Peyer's patch (tissue), 4 donors: Measurements from ENCODE around the gene PRR5. TPM values are rescaled to one million over a fixed set of nuclear protein-coding genes. Genes with fewer than 3 reads are reported as not detected.

Source experiments
- DNase-seq, 3 donors: peaks; one replicate each; pipeline ENCODE4 v3.0.0-alpha.2; 2017 to 2019
- H3K27ac ChIP-seq, 4 donors: fragments of 200-600 bp; sonication (generic); one replicate each; pipeline ENCODE4 v1.5.1; 2016 to 2019
- H3K27me3 ChIP-seq, 2 donors: fragments of 200-600 bp; sonication (generic); one replicate each; pipeline ENCODE4 v1.5.1; 2019
- H3K36me3 ChIP-seq, 3 donors: fragments of 200-600 bp; sonication (generic); one replicate each; pipeline ENCODE4 v1.5.1; 2016 to 2019
- H3K4me1 ChIP-seq, 4 donors: fragments of 200-600 bp; sonication (generic); one replicate each; pipeline ENCODE4 v1.5.1; 2016 to 2019
- H3K4me3 ChIP-seq, 4 donors: fragments of 200-600 bp; sonication (generic); 1 replicate in 3 of 4; 2 replicates in 1 of 4; pipeline ENCODE4 v1.5.1; 2016 to 2019; ENCODE audit warnings: mild to moderate bottlenecking in 1 of 4
- H3K9me3 ChIP-seq, 4 donors: fragments of 200-600 bp; sonication (generic); one replicate each; pipeline ENCODE4 v1.5.1; 2016 to 2019; ENCODE audit warnings: mild to moderate bottlenecking in 1 of 4
- CTCF ChIP-seq, 6 experiments: fragments of 450-650 bp in 4 of 6; fragments of 200-600 bp in 2 of 6; sonication (generic) in 1 of 6; IDR thresholded peaks; one replicate each; pipeline ENCODE4 v1.5.1; 2017 to 2019; ENCODE audit warnings: antibody characterized with exemption in 6 of 6, mild to moderate bottlenecking in 3 of 6, moderate library complexity in 1 of 6
- POLR2A ChIP-seq, 2 donors: fragments of 450-650 bp; IDR thresholded peaks; one replicate each; pipeline ENCODE4 v1.5.1; 2017; ENCODE audit warnings: antibody characterized with exemption in 2 of 2, mild to moderate bottlenecking in 2 of 2, moderate library complexity in 2 of 2
- total RNA-seq, 4 donors: library from RNA; depleted of rRNA; stranded (reverse); fragments of >200 nt; gene quantifications; one replicate each; pipeline ENCODE4 v1.1.0, GENCODE V29; 2016

Gene PRR5
- total RNA-seq, 4 donors from 2014 or later, result 20.6 to 84.3 (median 51.0) TPM

- Histone ChIP-seq H3K27ac (no peak overlapping the region), H3K9me3 (no peaks in the 10 kb centered on the region), H3K27me3 (no peaks in the 10 kb centered on the region), H3K4me3 (no peak overlapping the region), H3K4me1 (peaks cover 0 to 26% (median 0%) of the 10 kb centered on the region in 4 donors), H3K36me3 (peaks cover 0 to 36% (median 0%) of the 10 kb centered on the region in 3 donors)
- no peak for DNase-seq
- TF ChIP-seq POLR2A (IDR thresholded peaks at IDR 0.05) (no peak), CTCF (IDR thresholded peaks at IDR 0.05) (no peak)
Observed at GRCh38 chr22:44732017-44732561, 30.1 kb downstream of the PRR5 start.

GRCh38 chr22:44732661-44733060 lies 30.7 kb downstream of the PRR5 start:
- peaks cover 0 to 30% (median 0%) of the 10 kb centered on the region in 3 donors for H3K36me3 ChIP-seq

GRCh38 chr22:44733426-44734106 lies 31.6 kb downstream of the PRR5 start:
- peaks cover 0 to 36% (median 0%) of the 10 kb centered on the region in 4 donors for H3K4me1 ChIP-seq
- DNase-seq, result no peak
- TF ChIP-seq CTCF (IDR thresholded peaks at IDR 0.05), result no peak
- no peak for TF ChIP-seq POLR2A (IDR thresholded peaks at IDR 0.05)

More at GRCh38 chr22:44732661-44733060, 30.7 kb downstream of the PRR5 start:
- no peaks in the 10 kb centered on the region for H3K27me3 ChIP-seq
- peaks cover 0 to 30% (median 0%) of the 10 kb centered on the region in 4 donors for H3K4me1 ChIP-seq
- no peak for DNase-seq
- no peak for TF ChIP-seq POLR2A (IDR thresholded peaks at IDR 0.05)
- TF ChIP-seq CTCF (IDR thresholded peaks at IDR 0.05), result no peak
- no peak overlapping the region for H3K27ac ChIP-seq
- no peak overlapping the region for H3K4me3 ChIP-seq
- no peaks in the 10 kb centered on the region for H3K9me3 ChIP-seq

GRCh38 chr22:44734278-44734677 lies 32.3 kb downstream of the PRR5 start:
- H3K27ac ChIP-seq, result no peak overlapping the region
- DNase-seq, result no peak
- H3K4me1 ChIP-seq, result peaks cover 0 to 29% (median 0%) of the 10 kb centered on the region in 4 donors
- H3K4me3 ChIP-seq, result no peak overlapping the region
- H3K9me3 ChIP-seq, result no peaks in the 10 kb centered on the region
- no peaks in the 10 kb centered on the region for H3K27me3 ChIP-seq
- TF ChIP-seq POLR2A (IDR thresholded peaks at IDR 0.05), result no peak
- TF ChIP-seq CTCF (IDR thresholded peaks at IDR 0.05), result no peak
- peaks cover 0 to 20% (median 0%) of the 10 kb centered on the region in 3 donors for H3K36me3 ChIP-seq

More at GRCh38 chr22:44733426-44734106, 31.6 kb downstream of the PRR5 start:
- H3K27ac ChIP-seq, result no peak overlapping the region
- no peak overlapping the region for H3K4me3 ChIP-seq
- H3K36me3 ChIP-seq, result peaks cover 0 to 25% (median 0%) of the 10 kb centered on the region in 3 donors
- H3K27me3 ChIP-seq, result no peaks in the 10 kb centered on the region
- no peaks in the 10 kb centered on the region for H3K9me3 ChIP-seq

- TF ChIP-seq POLR2A (IDR thresholded peaks at IDR 0.05), result no peak
- Histone ChIP-seq H3K36me3 (peaks cover 0 to 13% (median 0%) of the 10 kb centered on the region in 3 donors), H3K4me3 (no peak overlapping the region), H3K4me1 (peaks cover 0 to 22% (median 0%) of the 10 kb centered on the region in 4 donors), H3K27ac (no peak overlapping the region), H3K27me3 (no peaks in the 10 kb centered on the region), H3K9me3 (no peaks in the 10 kb centered on the region)
- no peak for DNase-seq
Observed at GRCh38 chr22:44734801-44735517, 33.0 kb downstream of the PRR5 start.
